ENCODE data around the gene SSUH2.

The SSUH2 gene

GRCh38 chr3:8641472-8641871 lies 3.1 kb downstream of the SSUH2 start:
- DNase-seq (ENCODE audit: low spot score), result no peak

- DNase-seq (ENCODE audit: low spot score), result no peak
Measured at GRCh38 chr3:8640223-8640622, 4.4 kb downstream of the SSUH2 start.

- no peak for DNase-seq (ENCODE audit: low spot score)
Measured at GRCh38 chr3:8639659-8640000, 5.0 kb downstream of the SSUH2 start.

GRCh38 chr3:8638994-8639658 lies 5.5 kb downstream of the SSUH2 start:
- DNase-seq (ENCODE audit: low spot score), result no peak

GRCh38 chr3:8637348-8637747 lies 7.2 kb downstream of the SSUH2 start:
- DNase-seq (ENCODE audit: low spot score), result no peak

GRCh38 chr3:8635631-8636030 lies 9.0 kb downstream of the SSUH2 start:
- no peak for DNase-seq (ENCODE audit: low spot score)

- no peak for DNase-seq (ENCODE audit: low spot score)
Measured at GRCh38 chr3:8635125-8635524, 9.5 kb downstream of the SSUH2 start.

- DNase-seq (ENCODE audit: low spot score), result no peak
Measured at GRCh38 chr3:8632402-8633237, 12.0 kb downstream of the SSUH2 start.

- DNase-seq (ENCODE audit: low spot score), result no peak
Measured at GRCh38 chr3:8631661-8632060, 12.9 kb downstream of the SSUH2 start.

GRCh38 chr3:8629151-8630021 lies 15.2 kb downstream of the SSUH2 start:
- DNase-seq (ENCODE audit: low spot score), result peak; percentile 98

GRCh38 chr3:8627949-8628348 lies 16.6 kb downstream of the SSUH2 start:
- no peak for DNase-seq (ENCODE audit: low spot score)

GRCh38 chr3:8627201-8627940 lies 17.2 kb downstream of the SSUH2 start:
- no peak for DNase-seq (ENCODE audit: low spot score)

- peak; percentile 5 for DNase-seq (ENCODE audit: low spot score)
Measured at GRCh38 chr3:8625991-8626390, 18.6 kb downstream of the SSUH2 start.

GRCh38 chr3:8624612-8625011 lies 20.0 kb downstream of the SSUH2 start:
- DNase-seq (ENCODE audit: low spot score), result no peak

- no peak for DNase-seq (ENCODE audit: low spot score)
Measured at GRCh38 chr3:8623741-8624140, 20.9 kb downstream of the SSUH2 start.

- peak; percentile 70 for DNase-seq (ENCODE audit: low spot score)
Measured at GRCh38 chr3:8622873-8623691, 21.5 kb downstream of the SSUH2 start.

- no peak for DNase-seq (ENCODE audit: low spot score)
Measured at GRCh38 chr3:8621872-8622271, 22.7 kb downstream of the SSUH2 start.

- no peak for DNase-seq (ENCODE audit: low spot score)
Measured at GRCh38 chr3:8621141-8621540, 23.5 kb downstream of the SSUH2 start.

GRCh38 chr3:8619548-8619947 lies 25.1 kb downstream of the SSUH2 start:
- peak; percentile 30 for DNase-seq (ENCODE audit: low spot score)

GRCh38 chr3:8618950-8619349 lies 25.6 kb downstream of the SSUH2 start:
- DNase-seq (ENCODE audit: low spot score), result no peak

GRCh38 chr3:8617921-8618320 lies 26.7 kb downstream of the SSUH2 start:
- DNase-seq (ENCODE audit: low spot score), result no peak
